ENCODE data around the gene SHCBP1. TPM values are rescaled to one million over a fixed set of nuclear protein-coding genes. Genes with fewer than 3 reads are reported as not detected.

SHCBP1 gene
- total RNA-seq, 1 donor from 2014 or later = 18.7 TPM

Small RNA genes within 50 kb of the gene (small RNA-seq; reads per million reads assigned to genes)
- gene RNU6-845P = not detected

Other genes starting within 250 kb of the SHCBP1 start
- gene VPS35, start 67.8 kb upstream of the SHCBP1 start, total RNA-seq (ENCODE audit: low replicate concordance) = 89.7 and 115 TPM in 2 replicates
- gene ORC6, start 68.3 kb upstream of the SHCBP1 start, total RNA-seq (ENCODE audit: low replicate concordance) = 95.3 and 122 TPM in 2 replicates
- gene MYLK3, start 127.0 kb upstream of the SHCBP1 start, total RNA-seq (ENCODE audit: low replicate concordance) = 0.28 and 1.6 TPM in 2 replicates
- 40.9 and 66.7 TPM in 2 replicates for gene C16orf87, start 209.8 kb upstream of the SHCBP1 start, total RNA-seq (ENCODE audit: low replicate concordance)